ENCODE data around the gene PAK4.

GRCh38 chr19:39082745-39083598 lies 42.6 kb upstream of the PAK4 start:
- TF ChIP-seq REST (IDR thresholded peaks at IDR 0.05; ENCODE audit: insufficient read depth in 1 of 2, low read depth in 2 of 2, low read length in 2 of 2) (no peak), POLR2AphosphoS5 (IDR thresholded peaks at IDR 0.05; ENCODE audit: low read depth, low read length) (no peak), TAF1 (IDR thresholded peaks at IDR 0.05; ENCODE audit: borderline replicate concordance, insufficient read depth, low read length) (no peak), FOXP2 (optimal IDR thresholded peaks at IDR 0.05; ENCODE audit: borderline replicate concordance, extremely low read depth, extremely low read length, insufficient read depth) (no peak), SIN3A (IDR thresholded peaks at IDR 0.05; ENCODE audit: borderline replicate concordance, insufficient read depth, low read length) (no peak)
